GM20000 (cell line): ENCODE data around the gene RAMP2.

Source experiments
- DNase-seq: peaks from one replicate; pipeline ENCODE4 v3.0.0; 2012; ENCODE audit warnings: low spot score
- CTCF ChIP-seq: IDR thresholded peaks from 2 replicates; pipeline ENCODE4 v1.5.1; 2012; ENCODE audit warnings: mild to moderate bottlenecking, control low read depth; ENCODE audit errors: extremely low read depth, missing control alignments

Gene RAMP2

GRCh38 chr17:42744283-42744805, 16.7 kb upstream of the RAMP2 start:
- DNase-seq: peak; percentile 74
- no peak for TF ChIP-seq CTCF

- no peak for TF ChIP-seq CTCF
- peak; percentile 100 for DNase-seq
Observed at GRCh38 chr17:42744806-42745617, 16.0 kb upstream of the RAMP2 start, which contains the start of gene EZH1. EZH1 (minus strand) TSS chr17:42745040; CDS start chr17:42728941, 16,099 bp downstream.

DNA sequence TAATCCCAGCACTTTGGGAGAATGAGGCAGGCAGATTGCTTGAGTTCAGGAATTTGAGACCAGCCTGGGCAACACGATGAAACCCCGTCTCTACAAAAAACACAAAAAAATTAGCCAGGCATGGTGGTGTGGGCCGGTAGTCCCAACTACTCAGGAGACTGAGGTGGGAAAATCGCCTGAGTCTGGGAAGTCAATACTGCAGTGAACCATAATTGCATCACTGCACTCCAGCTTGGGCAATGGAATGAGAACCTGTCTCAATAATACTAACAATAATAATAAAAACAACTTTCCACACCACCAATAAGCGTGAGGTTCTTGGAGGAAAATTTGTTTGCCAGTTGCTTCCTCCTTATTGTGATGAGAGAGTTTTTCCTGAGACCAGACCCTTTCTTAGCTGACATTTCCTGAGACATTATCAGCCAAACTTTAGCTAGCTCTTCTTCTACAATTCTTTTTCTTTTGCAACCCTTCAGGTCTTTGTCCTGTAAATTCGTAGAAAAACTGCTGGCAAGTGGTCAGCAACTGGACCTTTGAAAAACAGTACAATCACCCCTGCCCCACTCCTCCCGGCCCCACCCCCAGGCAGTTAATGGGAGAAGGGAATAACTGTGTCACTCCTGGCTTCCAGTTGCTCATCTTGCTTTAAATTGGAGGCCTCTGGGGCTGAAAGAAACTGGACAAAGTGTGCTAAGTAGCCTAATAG, 12.7 kb upstream of the RAMP2 start:
- no peak for TF ChIP-seq CTCF
- no peak for DNase-seq

DNA sequence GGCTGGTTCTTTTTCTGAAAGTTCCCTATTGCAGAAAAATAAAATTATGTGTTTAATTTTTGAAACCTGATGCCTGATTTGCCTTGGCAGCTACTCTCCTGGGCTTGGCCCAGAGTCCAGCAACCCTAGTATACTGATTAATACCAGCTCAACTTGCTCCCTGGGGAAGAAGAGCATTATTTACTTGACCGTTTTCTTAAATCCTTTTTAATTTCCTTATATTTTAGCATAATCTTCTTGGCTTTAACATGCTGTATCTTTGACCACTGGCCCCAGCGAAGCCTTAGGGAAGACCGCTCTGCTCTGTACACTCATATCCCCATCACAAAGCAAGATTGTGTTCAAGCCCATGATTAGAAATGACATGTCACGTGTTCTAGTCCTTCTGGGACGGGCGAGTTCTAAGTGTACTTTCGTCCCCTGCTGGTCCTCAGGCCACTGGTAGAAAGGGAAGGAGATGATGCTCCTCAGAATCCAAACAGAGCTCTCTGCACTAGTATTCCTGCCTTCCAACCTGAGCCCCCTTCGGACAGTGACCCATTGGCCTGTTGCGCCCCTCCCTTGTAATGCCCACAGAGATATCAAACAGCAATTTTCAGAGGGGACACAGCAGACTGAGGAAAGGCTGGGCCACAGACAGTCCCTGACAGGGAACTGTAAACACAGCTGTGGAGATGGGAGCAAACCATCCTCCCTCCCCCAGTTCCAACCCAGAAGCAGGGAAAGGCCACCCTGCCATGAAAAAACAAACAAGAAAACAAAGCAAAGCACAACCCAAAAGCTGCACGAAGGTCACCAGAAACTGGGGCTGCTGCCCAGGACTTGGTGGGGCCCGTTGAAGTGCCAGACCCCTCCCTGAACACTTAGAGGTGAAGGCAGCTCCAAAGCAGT, 11.9 kb upstream of the RAMP2 start:
- no peak for DNase-seq
- no peak for TF ChIP-seq CTCF

DNA sequence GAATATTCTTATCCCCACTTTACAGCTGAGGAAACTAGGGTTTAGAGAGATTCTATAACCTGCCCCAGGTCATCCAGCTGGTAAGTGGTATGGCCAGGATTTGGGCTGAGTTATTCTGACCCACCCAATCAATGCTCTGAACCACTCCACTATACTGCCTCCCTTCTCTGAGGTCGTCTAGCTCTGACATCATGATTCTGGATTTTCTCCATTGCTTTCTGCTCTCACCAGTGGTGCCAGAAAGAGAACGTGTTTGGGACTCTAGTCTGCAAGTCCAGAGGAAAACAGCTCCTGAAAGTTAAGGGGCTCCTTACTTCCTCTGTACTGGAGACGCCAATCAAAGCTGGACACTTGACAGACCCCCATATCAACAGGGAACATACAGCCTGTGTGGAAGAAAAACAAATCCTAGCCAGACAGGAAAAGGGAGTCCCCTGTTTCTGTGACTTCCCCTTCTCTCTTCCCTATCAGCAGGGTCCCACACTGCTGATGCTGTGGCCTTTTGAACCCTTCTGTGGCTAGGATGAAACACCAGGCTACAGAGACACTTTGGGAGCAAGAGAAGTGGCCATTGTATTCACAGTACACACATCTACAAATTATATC, 10.2 kb upstream of the RAMP2 start:
- no peak for TF ChIP-seq CTCF
- no peak for DNase-seq

DNA sequence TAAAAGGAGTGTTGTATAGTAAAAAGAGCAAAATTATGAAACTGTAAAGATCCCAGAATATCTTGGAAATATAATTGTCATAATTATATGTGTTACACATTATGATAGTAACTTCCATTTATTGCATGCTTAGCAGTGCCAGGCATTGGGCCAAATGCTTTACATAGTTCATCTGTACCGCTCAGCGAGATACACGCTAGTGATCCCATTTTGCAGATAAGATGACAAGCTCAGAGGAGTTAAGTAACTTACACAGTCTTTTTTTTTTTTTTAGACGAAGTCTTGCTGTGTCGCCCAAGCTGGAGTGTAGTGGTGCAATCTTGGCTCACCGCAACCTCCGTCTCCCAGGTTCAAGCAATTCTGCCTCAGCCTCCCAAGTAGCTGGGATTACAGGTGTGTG, 9.4 kb upstream of the RAMP2 start:
- TF ChIP-seq CTCF: no peak
- DNase-seq: no peak
